Ishikawa (cell line): ENCODE measurements around the gene SLC25A19.
A peak's percentile ranks its signal among the peaks of the same experiment; 100 is the strongest.

ENCODE experiments used
- NFIC ChIP-seq: IDR thresholded peaks from 2 replicates; pipeline ENCODE4 v1.6.1; 2012
- TAF1 ChIP-seq: IDR thresholded peaks from 2 replicates; pipeline ENCODE4 v1.6.1; 2012; ENCODE audit warnings: low read depth, mild to moderate bottlenecking
- YY1 ChIP-seq: IDR thresholded peaks from 2 replicates; pipeline ENCODE4 v1.6.1; 2012; ENCODE audit warnings: low read depth
- ZBTB7A ChIP-seq: IDR thresholded peaks from 2 replicates; pipeline ENCODE4 v1.6.1; 2012; ENCODE audit warnings: low read depth

- TF ChIP-seq NFIC = peak; percentile 34
- 0 out of 2 replicates have a peak, but pooled peaks have one; percentile 37 for TF ChIP-seq TAF1
- peak; percentile 94 for TF ChIP-seq ZBTB7A
- peak; percentile 35; the same call in 1 of the 2 replicates for TF ChIP-seq YY1
These were observed 18.8 kb downstream of the SLC25A19 start for GRCh38 chr17:75270218-75270965.
